H1 (cell line): Measurements from ENCODE around the gene CPA4. TPM values are rescaled to one million over a fixed set of nuclear protein-coding genes. Genes with fewer than 3 reads are reported as not detected.

ENCODE experiments used
- ASH2L ChIP-seq: fragments of 200-600, 300-600 bp; sonication (generic); IDR thresholded peaks from one replicate; pipeline ENCODE4 v1.7.1; 2017; ENCODE audit warnings: low read length
- BACH1 ChIP-seq: IDR thresholded peaks from 2 replicates; pipeline ENCODE4 v1.6.1; 2012; ENCODE audit warnings: low read length, improper control_type of control experiment
- BRCA1 ChIP-seq: IDR thresholded peaks from 2 replicates; pipeline ENCODE4 v1.6.1; 2012; ENCODE audit warnings: low read depth, low read length, improper control_type of control experiment
- CEBPB ChIP-seq: IDR thresholded peaks from 2 replicates; pipeline ENCODE4 v1.6.1; 2012; ENCODE audit warnings: low read depth, low read length
- CHD1 ChIP-seq: IDR thresholded peaks from 2 replicates; pipeline ENCODE4 v1.6.1; 2012; ENCODE audit warnings: low read depth, low read length, improper control_type of control experiment
- CHD2 ChIP-seq: IDR thresholded peaks from 2 replicates; pipeline ENCODE4 v1.6.1; 2012; ENCODE audit warnings: low read length, improper control_type of control experiment
- E2F6 ChIP-seq: IDR thresholded peaks from 2 replicates; pipeline ENCODE4 v1.6.1; 2012; ENCODE audit warnings: inconsistent platforms
- KDM5A ChIP-seq: fragments of 200-600 bp; IDR thresholded peaks from 2 replicates; pipeline ENCODE4 v1.7.1; 2012; ENCODE audit warnings: mild to moderate bottlenecking, low read length, inconsistent platforms, mixed read lengths
- NANOG ChIP-seq: IDR thresholded peaks from 2 replicates; pipeline ENCODE4 v1.6.1; 2011; ENCODE audit warnings: low read length, low read depth, mild to moderate bottlenecking, inconsistent platforms; ENCODE audit not compliant: insufficient read depth, poor library complexity, severe bottlenecking
- NRF1 ChIP-seq: IDR thresholded peaks from 2 replicates; pipeline ENCODE4 v1.6.1; 2011; ENCODE audit warnings: mild to moderate bottlenecking, low read depth, low read length, improper control_type of control experiment
- PHF8 ChIP-seq: fragments of 200-600 bp; sonication (generic); conservative IDR thresholded peaks from 2 replicates; pipeline ENCODE4 v1.7.1; 2012; ENCODE audit warnings: low read depth, mild to moderate bottlenecking, inconsistent platforms, low read length, moderate library complexity
- POLR2A ChIP-seq, 2 experiments: IDR thresholded peaks; 1 replicate in 1 of 2; 2 replicates in 1 of 2; pipeline ENCODE4 v1.6.1; 2011; ENCODE audit warnings: low read depth in 2 of 2, low read length in 2 of 2, mild to moderate bottlenecking in 2 of 2; ENCODE audit errors: control extremely low read depth in 1 of 2
- POLR2AphosphoS5 ChIP-seq: IDR thresholded peaks from 2 replicates; pipeline ENCODE4 v1.6.1; 2011; ENCODE audit warnings: low read depth, low read length
- SAP30 ChIP-seq: fragments of 300-600 bp; sonication (generic); IDR thresholded peaks from 2 replicates; pipeline ENCODE4 v1.7.1; 2012; ENCODE audit warnings: low read length, moderate library complexity, mild to moderate bottlenecking, inconsistent platforms; ENCODE audit not compliant: insufficient read depth, insufficient replicate concordance
- SIN3A ChIP-seq, 2 experiments: IDR thresholded peaks in 1 of 2; conservative IDR thresholded peaks in 1 of 2; 2 replicates each; pipeline ENCODE4 v1.6.1; 2011 to 2012; ENCODE audit warnings: low read length in 2 of 2, improper control_type of control experiment in 1 of 2, low read depth in 1 of 2, mild to moderate bottlenecking in 1 of 2
- SP1 ChIP-seq: IDR thresholded peaks from 2 replicates; pipeline ENCODE4 v1.6.1; 2011; ENCODE audit warnings: low read depth, low read length
- SP2 ChIP-seq: IDR thresholded peaks from 2 replicates; pipeline ENCODE4 v1.6.1; 2012; ENCODE audit warnings: mild to moderate bottlenecking, low read length, inconsistent platforms
- TAF7 ChIP-seq: optimal IDR thresholded peaks from 2 replicates; pipeline ENCODE3; 2011; ENCODE audit warnings: low read depth, mild to moderate bottlenecking, inconsistent platforms, low read length, moderate library complexity, borderline replicate concordance
- TBP ChIP-seq: IDR thresholded peaks from 2 replicates; pipeline ENCODE4 v1.6.1; 2011; ENCODE audit warnings: low read depth, low read length, improper control_type of control experiment
- TCF12 ChIP-seq: IDR thresholded peaks from 2 replicates; pipeline ENCODE4 v1.6.1; 2011; ENCODE audit warnings: low read depth, mild to moderate bottlenecking, low read length
- YY1 ChIP-seq: IDR thresholded peaks from 2 replicates; pipeline ENCODE4 v1.6.1; 2011; ENCODE audit warnings: low read depth, mild to moderate bottlenecking, low read length
- polyA plus RNA-seq, 7 experiments: library from polyadenylated mRNA; depleted of rRNA in 3 of 7; stranded (reverse) in 5 of 7; unstranded in 2 of 7; fragments of >200 nt in 5 of 7; fragments of 200-250 nt in 2 of 7; gene quantifications; 1 replicate in 5 of 7; 2 replicates in 1 of 7; 4 replicates in 1 of 7; pipeline versions ENCODE4 v1.2.1 to v1.2.3, GENCODE V29; 2011 to 2013; ENCODE audit warnings: missing spikeins in 2 of 7, mixed read lengths in 2 of 7
- total RNA-seq: library from RNA; stranded (reverse); fragmentation: NEBNext Ultra II Directional; extraction: Animal tissue kit (Norgen Biotek cat#: 25700); gene quantifications from 2 replicates; pipeline ENCODE4 v1.2.1, GENCODE V29; 2021
- TF ChIP-seq, protein P1 (sequence below): IDR thresholded peaks from 2 replicates; pipeline ENCODE4 v1.6.1; 2011; ENCODE audit warnings: low read depth, mild to moderate bottlenecking, low read length; ENCODE audit not compliant: insufficient read depth
- TF ChIP-seq, protein P2 (sequence below): IDR thresholded peaks from 2 replicates; pipeline ENCODE4 v1.6.1; 2012; ENCODE audit warnings: inconsistent platforms

Gene CPA4
- total and polyA plus RNA-seq, 2 of the 8 experiments (the other 6 are each of a cell fraction or from before 2014, with no cell fraction given): 0.03 TPM; not detected in 1

- peak; percentile 54 for TF ChIP-seq TAF7
- no peak for TF ChIP-seq SIN3A (conservative IDR thresholded peaks at IDR 0.05 in 1 of 2, IDR thresholded peaks at IDR 0.05 in 1 of 2; ENCODE audit: low read depth in 1 of 2, low read length in 2 of 2)
- TF ChIP-seq NANOG: no peak
- TF ChIP-seq SP1: 0 out of 2 replicates have a peak, but pooled peaks have one; percentile 46
- TF ChIP-seq BRCA1: no peak
- no peak for TF ChIP-seq BACH1
- TF ChIP-seq POLR2AphosphoS5: peak; percentile 86
- no peak for TF ChIP-seq SAP30
- no peak for TF ChIP-seq KDM5A
- peak; percentile 49 for TF ChIP-seq ASH2L
- TF ChIP-seq, protein P1, sequence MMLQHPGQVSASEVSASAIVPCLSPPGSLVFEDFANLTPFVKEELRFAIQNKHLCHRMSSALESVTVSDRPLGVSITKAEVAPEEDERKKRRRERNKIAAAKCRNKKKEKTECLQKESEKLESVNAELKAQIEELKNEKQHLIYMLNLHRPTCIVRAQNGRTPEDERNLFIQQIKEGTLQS: no peak
- no peak for TF ChIP-seq NRF1
- TF ChIP-seq PHF8: 0 out of 2 replicates have a peak, but pooled peaks have one; percentile 45
- TF ChIP-seq, protein P2, sequence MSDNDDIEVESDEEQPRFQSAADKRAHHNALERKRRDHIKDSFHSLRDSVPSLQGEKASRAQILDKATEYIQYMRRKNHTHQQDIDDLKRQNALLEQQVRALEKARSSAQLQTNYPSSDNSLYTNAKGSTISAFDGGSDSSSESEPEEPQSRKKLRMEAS: peak; percentile 88
- peak; percentile 88 for TF ChIP-seq TBP
- TF ChIP-seq YY1: no peak
- TF ChIP-seq CHD1: no peak
- no peak for TF ChIP-seq CEBPB
- peak; percentile 86 for TF ChIP-seq E2F6
- no peak for TF ChIP-seq TCF12
- TF ChIP-seq POLR2A (IDR thresholded peaks at IDR 0.05; ENCODE audit: control extremely low read depth in 1 of 2, low read depth in 2 of 2, low read length in 2 of 2): peak; percentile 75 to 89
- no peak for TF ChIP-seq SP2
- TF ChIP-seq CHD2: no peak
These were observed 19.7 kb upstream of the CPA4 start (continued) for GRCh38 chr7:130273081-130273932.
